IMR-90 (cell line): Measurements from ENCODE around the gene MAGOH. TPM values are rescaled to one million over a fixed set of nuclear protein-coding genes. Genes with fewer than 3 reads are reported as not detected.

Source experiments
- ATAC-seq: fragments of 200-7000 bp; cut with Tn5 transposase; 2 replicates; pipeline ENCODE4 v1.9.1; 2020; ENCODE audit warnings: low read depth, mild to moderate bottlenecking, moderate library complexity
- BruUV-seq: library from RNA; stranded (reverse); fragments of 400-500 nt; replicated peaks from 2 replicates; lab custom pipeline; 2021; lab: Mats Ljungman, UMichigan
- CTCF ChIA-PET: fragments of 300-600 bp; formaldehyde crosslinking; extraction: SDS; loops from one replicate; lab custom pipeline; 2021; ENCODE audit warnings: antibody characterized with exemption; lab: Yijun Ruan, JAX
- POLR2A ChIA-PET: fragments of 300-600 bp; sonication (Branson Sonifier 250); formaldehyde crosslinking; loops from one replicate; lab custom pipeline; 2022; ENCODE audit warnings: antibody characterized with exemption; ENCODE audit not compliant: unreplicated experiment; lab: Charles Lee
- DNase-seq: peaks from one replicate; pipeline ENCODE4 v3.0.0; 2013
- H2AFZ ChIP-seq: replicated peaks from 2 replicates; pipeline ENCODE3; 2013; ENCODE audit warnings: low read length, mild to moderate bottlenecking; ENCODE audit not compliant: poor library complexity
- H2AK5ac ChIP-seq: 2 replicates; pipeline ENCODE4 v1.6.1; 2013; ENCODE audit warnings: low read depth, low read length, inconsistent platforms
- H2AK9ac ChIP-seq: replicated peaks from 2 replicates; pipeline ENCODE3; 2013; ENCODE audit warnings: mild to moderate bottlenecking, low read depth, low read length, moderate library complexity; ENCODE audit not compliant: poor library complexity
- H2BK120ac ChIP-seq: 2 replicates; pipeline ENCODE4 v1.6.1; 2013; ENCODE audit warnings: low read depth, low read length, inconsistent platforms
- H2BK15ac ChIP-seq: 3 replicates; pipeline ENCODE4 v1.6.1; 2013; ENCODE audit warnings: low read depth, low read length, inconsistent platforms
- H2BK20ac ChIP-seq: 2 replicates; pipeline ENCODE4 v1.6.1; 2013; ENCODE audit warnings: low read depth, mild to moderate bottlenecking, inconsistent platforms, low read length, moderate library complexity
- H2BK5ac ChIP-seq: 2 replicates; pipeline ENCODE4 v1.6.1; 2013; ENCODE audit warnings: mild to moderate bottlenecking, low read depth, low read length, inconsistent platforms; ENCODE audit not compliant: poor library complexity, severe bottlenecking
- H3K14ac ChIP-seq: replicated peaks from 2 replicates; pipeline ENCODE4 v1.6.1; 2013; ENCODE audit warnings: low read depth, low read length, inconsistent platforms
- H3K18ac ChIP-seq: 2 replicates; pipeline ENCODE4 v1.6.1; 2013; ENCODE audit warnings: low read depth, low read length, control low read depth
- H3K23ac ChIP-seq: 2 replicates; pipeline ENCODE4 v1.6.1; 2013; ENCODE audit warnings: low read depth, low read length, inconsistent platforms
- H3K27ac ChIP-seq: 2 replicates; pipeline ENCODE4 v1.5.1; 2013; ENCODE audit warnings: mild to moderate bottlenecking, control low read depth, low read length; ENCODE audit not compliant: insufficient read depth
- H3K27me3 ChIP-seq: 2 replicates; pipeline ENCODE4 v1.6.1; 2013; ENCODE audit warnings: low read length; ENCODE audit not compliant: control insufficient read depth, insufficient read depth
- H3K36me3 ChIP-seq: 2 replicates; pipeline ENCODE4 v1.6.1; 2013; ENCODE audit warnings: low read length, mixed read lengths; ENCODE audit not compliant: control insufficient read depth, insufficient read depth
- H3K4ac ChIP-seq: 2 replicates; pipeline ENCODE4 v1.6.1; 2013; ENCODE audit warnings: low read depth, low read length, inconsistent platforms
- H3K4me1 ChIP-seq: 2 replicates; pipeline ENCODE4 v1.6.1; 2013; ENCODE audit warnings: low read length, mixed read lengths; ENCODE audit not compliant: control insufficient read depth, insufficient read depth
- H3K4me2 ChIP-seq: 2 replicates; pipeline ENCODE4 v1.6.1; 2013; ENCODE audit warnings: low read depth, mild to moderate bottlenecking, control low read depth, low read length, moderate library complexity
- H3K4me3 ChIP-seq: 2 replicates; pipeline ENCODE4 v1.5.1; 2013; ENCODE audit warnings: low read depth, mild to moderate bottlenecking, control low read depth, low read length, moderate library complexity; ENCODE audit not compliant: insufficient read depth
- H3K56ac ChIP-seq: 2 replicates; pipeline ENCODE4 v1.6.1; 2013; ENCODE audit warnings: low read length, inconsistent platforms; ENCODE audit not compliant: insufficient read depth; ENCODE audit errors: extremely low read depth
- H3K79me1 ChIP-seq, 2 experiments: 2 replicates each; pipeline ENCODE4 v1.6.1; 2013; ENCODE audit warnings: low read length in 2 of 2, inconsistent platforms in 1 of 2, low read depth in 1 of 2
- H3K9ac ChIP-seq: 2 replicates; pipeline ENCODE4 v1.6.1; 2013; ENCODE audit warnings: low read depth, low read length, control low read depth
- H3K9me1 ChIP-seq: 2 replicates; pipeline ENCODE4 v1.6.1; 2013; ENCODE audit warnings: low read length, inconsistent platforms; ENCODE audit not compliant: insufficient read depth
- H3K9me3 ChIP-seq: 2 replicates; pipeline ENCODE4 v1.6.1; 2013; ENCODE audit warnings: low read length; ENCODE audit not compliant: control insufficient read depth, insufficient read depth
- H4K20me1 ChIP-seq: 2 replicates; pipeline ENCODE4 v1.6.1; 2013; ENCODE audit warnings: low read length, inconsistent platforms; ENCODE audit not compliant: insufficient read depth
- H4K5ac ChIP-seq: 2 replicates; pipeline ENCODE4 v1.6.1; 2013; ENCODE audit warnings: mild to moderate bottlenecking, low read depth, low read length, control low read depth
- H4K8ac ChIP-seq, 2 experiments: 2 replicates each; pipeline ENCODE4 v1.6.1; 2013; ENCODE audit warnings: low read depth in 2 of 2, low read length in 2 of 2, control low read depth in 1 of 2, inconsistent platforms in 1 of 2
- H4K91ac ChIP-seq: 2 replicates; pipeline ENCODE4 v1.6.1; 2013; ENCODE audit warnings: low read depth, low read length, inconsistent platforms; ENCODE audit not compliant: insufficient read depth
- BHLHE40 ChIP-seq: fragments of 150-350 bp; IDR thresholded peaks from 2 replicates; pipeline ENCODE4 v1.6.1; 2016; ENCODE audit warnings: mild to moderate bottlenecking, low read depth, low read length
- CEBPB ChIP-seq: IDR thresholded peaks from 2 replicates; pipeline ENCODE4 v1.6.1; 2012; ENCODE audit warnings: low read depth, low read length, improper control_type of control experiment
- CHD1 ChIP-seq: IDR thresholded peaks from 2 replicates; pipeline ENCODE4 v1.6.1; 2012; ENCODE audit warnings: low read depth, low read length, improper control_type of control experiment
- ELK1 ChIP-seq: fragments of 150-350 bp; IDR thresholded peaks from 2 replicates; pipeline ENCODE4 v1.6.1; 2016; ENCODE audit warnings: low read depth, mild to moderate bottlenecking, low read length, moderate library complexity, borderline replicate concordance
- FOS ChIP-seq: fragments of 150-350 bp; IDR thresholded peaks from 2 replicates; pipeline ENCODE4 v1.6.1; 2016; ENCODE audit warnings: low read depth, low read length
- MAFK ChIP-seq: IDR thresholded peaks from 2 replicates; pipeline ENCODE4 v1.6.1; 2012; ENCODE audit warnings: low read depth, low read length, improper control_type of control experiment
- MAZ ChIP-seq: IDR thresholded peaks from 2 replicates; pipeline ENCODE4 v1.6.1; 2012; ENCODE audit warnings: low read depth, mild to moderate bottlenecking, low read length, improper control_type of control experiment, moderate library complexity, borderline replicate concordance
- MXI1 ChIP-seq: IDR thresholded peaks from 2 replicates; pipeline ENCODE4 v1.6.1; 2012; ENCODE audit warnings: low read depth, mild to moderate bottlenecking, low read length, moderate library complexity, borderline replicate concordance
- NFE2L2 ChIP-seq: fragments of 150-350 bp; IDR thresholded peaks from 2 replicates; pipeline ENCODE4 v1.6.1; 2016; ENCODE audit warnings: low read depth, mild to moderate bottlenecking, low read length
- POLR2A ChIP-seq: IDR thresholded peaks from 2 replicates; pipeline ENCODE4 v1.6.1; 2012; ENCODE audit warnings: mild to moderate bottlenecking, low read depth, low read length
- RCOR1 ChIP-seq: IDR thresholded peaks from 2 replicates; pipeline ENCODE4 v1.6.1; 2012; ENCODE audit warnings: mild to moderate bottlenecking, low read length, improper control_type of control experiment; ENCODE audit not compliant: insufficient replicate concordance
- RFX5 ChIP-seq: IDR thresholded peaks from 2 replicates; pipeline ENCODE4 v1.8.0; 2012; ENCODE audit warnings: low read depth, mild to moderate bottlenecking, low read length, moderate library complexity
- SMC3 ChIP-seq: fragments of 150-350 bp; IDR thresholded peaks from 2 replicates; pipeline ENCODE4 v1.6.1; 2016; ENCODE audit warnings: low read depth, mild to moderate bottlenecking, antibody characterized with exemption, low read length, moderate library complexity
- USF2 ChIP-seq: fragments of 150-350 bp; IDR thresholded peaks from 2 replicates; pipeline ENCODE4 v1.6.1; 2017; ENCODE audit warnings: mild to moderate bottlenecking, antibody characterized with exemption, low read length, low read depth
- whole genome bisulfite sequencing, 2 experiments: methylation state at CpG; one replicate each; pipeline versions ENCODE4 v1.1.5 to v1.1.7; 2013; ENCODE audit warnings: missing lambda C conversion rate in 2 of 2; ENCODE audit not compliant: insufficient read length in 1 of 2; ENCODE audit errors: extremely low coverage in 2 of 2; 5-methylcytosine and 5-hydroxymethylcytosine counted together
- dilution Hi-C: fragments of 300-500 bp; cut with HindIII; formaldehyde crosslinking; loops from one replicate; pipeline ENCODE4 v1.14.3; 2018; ENCODE audit warnings: low sequenced_read_pairs; ENCODE audit not compliant: unreplicated experiment
- in situ Hi-C: fragments of 300-500 bp; cut with MboI; formaldehyde crosslinking; loops from 3 replicates; pipeline ENCODE4 v1.14.3; 2019; ENCODE audit warnings: low sequenced_read_pairs, inconsistent platforms, mixed read lengths
- intact Hi-C: fragments of 100-400 bp; cut with micrococcal nuclease; formaldehyde crosslinking; loops from 2 replicates; pipeline ENCODE4 v1.10.0; 2022
- polyA plus RNA-seq, 3 experiments: library from polyadenylated mRNA; depleted of rRNA; stranded (reverse); fragments of >200 nt; gene quantifications; 2 replicates each; pipeline ENCODE4 v1.2.3, GENCODE V29; 2012; ENCODE audit warnings: low replicate concordance in 1 of 3
- total RNA-seq: library from RNA; depleted of rRNA; stranded (reverse); fragments of >200 nt; gene quantifications from 2 replicates; pipeline ENCODE4 v1.2.3, GENCODE V29; 2012
- TF ChIP-seq, protein P1 (sequence below): conservative IDR thresholded peaks from 2 replicates; pipeline ENCODE4 v1.5.1; 2012; ENCODE audit warnings: mild to moderate bottlenecking, low read depth, low read length, improper control_type of control experiment

MAGOH gene
- total and polyA plus RNA-seq, 2 of the 4 experiments (the other 2 are of a cell fraction): 3.8 to 26.3 TPM

- DNase-seq: no peak
- Histone ChIP-seq H3K27me3 (no peaks in the 10 kb centered on the region), H3K4me1 (no peaks in the 10 kb centered on the region), H3K4me2 (no peak overlapping the region), H3K23ac (no peak overlapping the region), H2AK5ac (no peak overlapping the region), H3K14ac (no peak overlapping the region), H3K9me3 (no peaks in the 10 kb centered on the region), H3K79me1 (no peaks in the 10 kb centered on the region), H4K20me1 (no peaks in the 10 kb centered on the region), H3K27ac (no peak overlapping the region), H2BK5ac (no peak overlapping the region), H3K9ac (no peak overlapping the region), H4K5ac (no peak overlapping the region), H4K8ac (no peak overlapping the region), H3K9me1 (peaks cover 3% of the 10 kb centered on the region; the same call in 1 of the 2 replicates), H3K18ac (no peak overlapping the region), H2BK15ac (no peak overlapping the region), H2AK9ac (no peak overlapping the region), H3K4ac (no peak overlapping the region), H2AFZ (no peak overlapping the region), H2BK120ac (no peak overlapping the region), H3K56ac (no peak overlapping the region), H4K91ac (no peak overlapping the region), H3K4me3 (no peak overlapping the region), H2BK20ac (no peak overlapping the region), H3K36me3 (peaks cover 2% of the 10 kb centered on the region; the same call in 1 of the 2 replicates)
- no CpG with 5 or more reads among the region's 8 CpGs for WGBS, 2 experiments
- ChIA-PET POLR2A (no interaction called here), CTCF (interaction anchor here (1.0 kb wide), 1 partner anchor 107 kb away, joined by 3 read pairs; no protein-coding TSS in a partner anchor)
- in situ Hi-C loops (no loop called here), dilution Hi-C loops (no loop called here), intact Hi-C loops (no loop called here)
- no TSS peak for BruUV-seq
- ATAC-seq: no peak
- no peak for TF ChIP-seq POLR2A
- no peak for TF ChIP-seq RCOR1
- no peak for TF ChIP-seq NFE2L2
- no peak for TF ChIP-seq MAFK
- TF ChIP-seq ELK1: no peak
- no peak for TF ChIP-seq BHLHE40
- no peak for TF ChIP-seq USF2
- no peak for TF ChIP-seq FOS
- no peak for TF ChIP-seq MAZ
- TF ChIP-seq, protein P1, sequence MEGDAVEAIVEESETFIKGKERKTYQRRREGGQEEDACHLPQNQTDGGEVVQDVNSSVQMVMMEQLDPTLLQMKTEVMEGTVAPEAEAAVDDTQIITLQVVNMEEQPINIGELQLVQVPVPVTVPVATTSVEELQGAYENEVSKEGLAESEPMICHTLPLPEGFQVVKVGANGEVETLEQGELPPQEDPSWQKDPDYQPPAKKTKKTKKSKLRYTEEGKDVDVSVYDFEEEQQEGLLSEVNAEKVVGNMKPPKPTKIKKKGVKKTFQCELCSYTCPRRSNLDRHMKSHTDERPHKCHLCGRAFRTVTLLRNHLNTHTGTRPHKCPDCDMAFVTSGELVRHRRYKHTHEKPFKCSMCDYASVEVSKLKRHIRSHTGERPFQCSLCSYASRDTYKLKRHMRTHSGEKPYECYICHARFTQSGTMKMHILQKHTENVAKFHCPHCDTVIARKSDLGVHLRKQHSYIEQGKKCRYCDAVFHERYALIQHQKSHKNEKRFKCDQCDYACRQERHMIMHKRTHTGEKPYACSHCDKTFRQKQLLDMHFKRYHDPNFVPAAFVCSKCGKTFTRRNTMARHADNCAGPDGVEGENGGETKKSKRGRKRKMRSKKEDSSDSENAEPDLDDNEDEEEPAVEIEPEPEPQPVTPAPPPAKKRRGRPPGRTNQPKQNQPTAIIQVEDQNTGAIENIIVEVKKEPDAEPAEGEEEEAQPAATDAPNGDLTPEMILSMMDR: no peak
- no peak for TF ChIP-seq CEBPB
- no peak for TF ChIP-seq CHD1
- TF ChIP-seq RFX5: no peak
- TF ChIP-seq SMC3: no peak
- no peak for TF ChIP-seq MXI1
These were observed 47.8 kb upstream of the MAGOH start for GRCh38 chr1:53285969-53286760.
